SU-DHL-6 (cell line): ENCODE results near the gene KIF16B.

ENCODE experiments used
- H2AFZ ChIP-seq: fragments of 200-600 bp; sonication (generic); 2 replicates; pipeline ENCODE4 v1.6.1; 2014; ENCODE audit warnings: low read depth, mild to moderate bottlenecking, moderate library complexity, mixed read lengths, antibody characterized with exemption, low read length; ENCODE audit not compliant: severe bottlenecking
- H3F3A ChIP-seq: fragments of 200-600 bp; shearing (Covaris generic); 2 replicates; pipeline ENCODE4 v1.6.0; 2016; ENCODE audit warnings: antibody characterized with exemption, mild to moderate bottlenecking; ENCODE audit not compliant: insufficient read depth
- H3K27ac ChIP-seq: fragments of 200-600 bp; sonication (generic); 2 replicates; pipeline ENCODE4 v1.5.1; 2016; ENCODE audit warnings: low read depth, mild to moderate bottlenecking, low read length, moderate library complexity, mixed read lengths
- H3K27me3 ChIP-seq: fragments of 200-600 bp; sonication (generic), shearing (Covaris generic); 2 replicates; pipeline ENCODE4 v1.6.0; 2014; ENCODE audit warnings: mild to moderate bottlenecking, low read length
- H3K36me3 ChIP-seq: fragments of 200-600 bp; sonication (generic); 2 replicates; pipeline ENCODE4 v1.6.1; 2014; ENCODE audit warnings: mild to moderate bottlenecking, low read length, mixed read lengths
- H3K4me2 ChIP-seq: fragments of 300-600, 200-600 bp; shearing (Covaris generic), sonication (generic); 2 replicates; pipeline ENCODE4 v1.6.0; 2014; ENCODE audit warnings: low read length, low read depth, mild to moderate bottlenecking; ENCODE audit not compliant: poor library complexity, severe bottlenecking
- H3K4me3 ChIP-seq: fragments of 200-600 bp; sonication (generic); 2 replicates; pipeline ENCODE4 v1.5.1; 2014; ENCODE audit warnings: antibody characterized with exemption, low read length, mild to moderate bottlenecking, mixed read lengths; ENCODE audit not compliant: insufficient read depth, poor library complexity, severe bottlenecking
- H3K79me2 ChIP-seq: fragments of 200-600 bp; sonication (generic); 2 replicates; pipeline ENCODE4 v1.6.1; 2014; ENCODE audit warnings: mild to moderate bottlenecking, low read length, moderate library complexity; ENCODE audit not compliant: insufficient read depth
- H3K9ac ChIP-seq: fragments of 200-600 bp; sonication (generic); 2 replicates; pipeline ENCODE4 v1.7.0; 2014; ENCODE audit warnings: mild to moderate bottlenecking, low read length
- H3K9me2 ChIP-seq: fragments of 200-600 bp; sonication (generic); replicated peaks from 2 replicates; pipeline ENCODE4 v1.6.1; 2014; ENCODE audit warnings: low read length; ENCODE audit not compliant: insufficient read depth
- H3K9me3 ChIP-seq: fragments of 200-600 bp; sonication (generic); 2 replicates; pipeline ENCODE4 v1.6.1; 2014; ENCODE audit warnings: low read length, mixed read lengths; ENCODE audit not compliant: insufficient read depth
- H4K20me1 ChIP-seq: fragments of 200-600 bp; sonication (generic); 2 replicates; pipeline ENCODE4 v1.6.1; 2014; ENCODE audit warnings: low read depth, mild to moderate bottlenecking, antibody characterized with exemption, low read length, moderate library complexity, mixed read lengths
- EZH2phosphoT487 ChIP-seq: fragments of 200-600 bp; sonication (generic), shearing (Covaris generic); conservative IDR thresholded peaks from 2 replicates; pipeline ENCODE4 v1.6.1; 2018; ENCODE audit warnings: mild to moderate bottlenecking, antibody characterized with exemption, low read length, moderate library complexity, mixed read lengths
- TF ChIP-seq, protein P1 (sequence below): fragments of 200-600 bp; sonication (generic); IDR thresholded peaks from one replicate; pipeline ENCODE4 v1.5.1; 2017; ENCODE audit warnings: antibody characterized with exemption, mild to moderate bottlenecking, low read length, moderate library complexity; ENCODE audit not compliant: insufficient read depth, poor library complexity, severe bottlenecking

The KIF16B gene

GRCh38 chr20:16590041-16590633 lies 16.9 kb upstream of the KIF16B start:
- Histone ChIP-seq H4K20me1 (no peaks in the 10 kb centered on the region), H2AFZ (no peak overlapping the region), H3K27ac (no peak overlapping the region), H3K36me3 (no peaks in the 10 kb centered on the region), H3K27me3 (no peaks in the 10 kb centered on the region; the same call in 1 of the 2 replicates), H3K4me2 (no peak overlapping the region), H3K9me2 (no peaks in the 10 kb centered on the region), H3K79me2 (no peaks in the 10 kb centered on the region), H3K9me3 (no peaks in the 10 kb centered on the region), H3K9ac (no peak overlapping the region), H3F3A (no peaks in the 10 kb centered on the region), H3K4me3 (no peak overlapping the region)
- TF ChIP-seq, protein P1, sequence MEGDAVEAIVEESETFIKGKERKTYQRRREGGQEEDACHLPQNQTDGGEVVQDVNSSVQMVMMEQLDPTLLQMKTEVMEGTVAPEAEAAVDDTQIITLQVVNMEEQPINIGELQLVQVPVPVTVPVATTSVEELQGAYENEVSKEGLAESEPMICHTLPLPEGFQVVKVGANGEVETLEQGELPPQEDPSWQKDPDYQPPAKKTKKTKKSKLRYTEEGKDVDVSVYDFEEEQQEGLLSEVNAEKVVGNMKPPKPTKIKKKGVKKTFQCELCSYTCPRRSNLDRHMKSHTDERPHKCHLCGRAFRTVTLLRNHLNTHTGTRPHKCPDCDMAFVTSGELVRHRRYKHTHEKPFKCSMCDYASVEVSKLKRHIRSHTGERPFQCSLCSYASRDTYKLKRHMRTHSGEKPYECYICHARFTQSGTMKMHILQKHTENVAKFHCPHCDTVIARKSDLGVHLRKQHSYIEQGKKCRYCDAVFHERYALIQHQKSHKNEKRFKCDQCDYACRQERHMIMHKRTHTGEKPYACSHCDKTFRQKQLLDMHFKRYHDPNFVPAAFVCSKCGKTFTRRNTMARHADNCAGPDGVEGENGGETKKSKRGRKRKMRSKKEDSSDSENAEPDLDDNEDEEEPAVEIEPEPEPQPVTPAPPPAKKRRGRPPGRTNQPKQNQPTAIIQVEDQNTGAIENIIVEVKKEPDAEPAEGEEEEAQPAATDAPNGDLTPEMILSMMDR = no peak
- TF ChIP-seq EZH2phosphoT487 = no peak

DNA sequence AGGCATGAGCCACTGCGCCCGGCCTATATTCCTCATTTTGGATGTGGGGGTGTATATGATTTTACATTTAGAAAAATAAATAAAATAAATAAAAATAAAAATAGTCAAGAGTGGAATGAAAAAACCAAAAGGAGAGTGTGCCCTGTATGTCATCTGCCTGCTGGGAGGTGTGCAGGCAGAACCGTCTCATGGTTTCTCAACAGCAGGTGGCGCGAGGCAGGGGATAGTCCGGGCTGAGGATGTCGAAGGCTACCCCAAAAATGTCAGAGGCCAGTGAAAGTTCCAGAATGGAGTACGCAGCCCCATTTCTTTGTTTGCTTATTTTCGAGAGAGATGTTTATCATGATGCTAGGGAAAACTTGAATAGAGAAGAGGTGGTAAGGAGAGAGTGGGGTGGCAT lies 16.4 kb upstream of the KIF16B start:
- no peaks in the 10 kb centered on the region for H3F3A ChIP-seq
- no peaks in the 10 kb centered on the region for H3K36me3 ChIP-seq
- H3K79me2 ChIP-seq = no peaks in the 10 kb centered on the region
- no peak overlapping the region for H3K9ac ChIP-seq
- no peaks in the 10 kb centered on the region; the same call in 1 of the 2 replicates for H3K27me3 ChIP-seq
- H2AFZ ChIP-seq = no peak overlapping the region
- no peaks in the 10 kb centered on the region for H4K20me1 ChIP-seq
- no peak overlapping the region for H3K4me3 ChIP-seq
- TF ChIP-seq EZH2phosphoT487 = no peak
- TF ChIP-seq, protein P1 = no peak
- H3K9me2 ChIP-seq = no peaks in the 10 kb centered on the region
- no peak overlapping the region for H3K4me2 ChIP-seq
- no peaks in the 10 kb centered on the region for H3K9me3 ChIP-seq
- no peak overlapping the region for H3K27ac ChIP-seq

DNA sequence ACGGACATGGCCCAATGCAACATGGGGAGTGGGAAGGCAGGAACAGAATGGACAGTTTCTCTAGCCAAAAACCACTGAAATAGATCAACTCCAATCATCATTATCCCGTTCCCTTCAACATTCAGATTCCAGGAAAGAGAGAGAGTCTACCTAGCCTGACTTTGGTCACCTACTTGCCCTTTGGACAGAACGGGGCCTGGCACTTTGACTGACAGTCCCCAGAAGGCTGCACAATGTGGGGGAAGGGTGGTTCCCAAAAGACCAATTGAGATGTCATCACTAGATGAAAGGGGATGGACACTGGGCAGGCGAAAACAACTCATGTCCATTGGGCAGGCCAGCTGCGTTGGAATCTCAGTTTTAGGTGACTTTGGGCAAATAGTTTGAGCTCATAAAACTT lies 15.0 kb upstream of the KIF16B start:
- Histone ChIP-seq H2AFZ (no peak overlapping the region), H3K27me3 (no peaks in the 10 kb centered on the region), H3F3A (no peaks in the 10 kb centered on the region), H3K36me3 (no peaks in the 10 kb centered on the region), H3K9me2 (no peaks in the 10 kb centered on the region), H4K20me1 (no peaks in the 10 kb centered on the region), H3K9me3 (no peaks in the 10 kb centered on the region), H3K4me2 (no peak overlapping the region), H3K27ac (no peak overlapping the region), H3K4me3 (no peak overlapping the region), H3K79me2 (no peaks in the 10 kb centered on the region), H3K9ac (no peak overlapping the region)
- no peak for TF ChIP-seq EZH2phosphoT487
- TF ChIP-seq, protein P1 = no peak
